Tibial nerve (tissue), 4 donors: ENCODE measurements around the gene RUNX2.
A peak's percentile ranks its signal among the peaks of the same experiment; 100 is the strongest.

Source experiments
- EP300 ChIP-seq, 2 donors: sonication (generic); formaldehyde crosslinking; IDR thresholded peaks; one replicate each; pipeline ENCODE4 v1.6.1; 2017; ENCODE audit warnings: antibody characterized with exemption in 2 of 2, mild to moderate bottlenecking in 1 of 2
- POLR2A ChIP-seq, 2 donors: fragments of 450-650 bp; IDR thresholded peaks; one replicate each; pipeline ENCODE4 v1.6.1; 2017; ENCODE audit warnings: antibody characterized with exemption in 2 of 2, mild to moderate bottlenecking in 2 of 2, moderate library complexity in 2 of 2
- TF ChIP-seq, protein P1 (sequence below), 5 experiments: fragments of 200-600 bp in 3 of 5; fragments of 450-650 bp in 2 of 5; sonication (generic) in 3 of 5; IDR thresholded peaks; one replicate each; pipeline ENCODE4 v1.5.1; 2016 to 2019; ENCODE audit warnings: antibody characterized with exemption in 5 of 5, mild to moderate bottlenecking in 3 of 5, moderate library complexity in 2 of 5

DNA sequence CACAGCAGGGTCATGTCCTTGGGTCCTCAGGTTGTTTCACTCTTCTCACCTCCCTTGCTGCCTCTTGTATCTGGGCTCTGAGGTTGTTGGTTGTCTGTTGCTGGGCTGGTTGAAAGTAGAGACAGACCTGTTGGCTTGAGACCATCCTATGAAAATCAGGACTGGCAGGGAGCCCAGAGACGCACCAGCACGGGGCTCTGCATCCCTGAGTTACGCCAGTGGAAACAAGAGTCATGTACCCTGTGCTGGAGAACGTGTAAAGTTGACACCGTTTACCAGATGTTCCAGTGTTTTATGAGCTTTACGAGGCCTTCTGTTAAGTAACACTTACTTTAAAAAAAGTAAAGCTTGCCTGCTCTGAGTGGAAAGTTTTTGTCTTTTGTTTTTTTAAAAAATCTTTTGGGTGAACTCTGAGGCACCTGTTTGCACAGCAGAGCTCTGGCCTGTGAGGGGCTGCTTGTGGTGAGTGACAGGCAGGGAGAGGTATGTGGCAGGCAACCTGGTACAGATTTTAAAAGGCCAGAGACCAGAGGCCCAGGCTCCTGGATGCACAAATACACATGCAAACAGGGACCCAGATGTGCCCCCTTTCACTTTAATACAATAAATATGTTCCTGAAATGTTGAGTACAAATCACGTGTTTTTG is 309.6 kb downstream of the RUNX2 start:
- TF ChIP-seq, protein P1, sequence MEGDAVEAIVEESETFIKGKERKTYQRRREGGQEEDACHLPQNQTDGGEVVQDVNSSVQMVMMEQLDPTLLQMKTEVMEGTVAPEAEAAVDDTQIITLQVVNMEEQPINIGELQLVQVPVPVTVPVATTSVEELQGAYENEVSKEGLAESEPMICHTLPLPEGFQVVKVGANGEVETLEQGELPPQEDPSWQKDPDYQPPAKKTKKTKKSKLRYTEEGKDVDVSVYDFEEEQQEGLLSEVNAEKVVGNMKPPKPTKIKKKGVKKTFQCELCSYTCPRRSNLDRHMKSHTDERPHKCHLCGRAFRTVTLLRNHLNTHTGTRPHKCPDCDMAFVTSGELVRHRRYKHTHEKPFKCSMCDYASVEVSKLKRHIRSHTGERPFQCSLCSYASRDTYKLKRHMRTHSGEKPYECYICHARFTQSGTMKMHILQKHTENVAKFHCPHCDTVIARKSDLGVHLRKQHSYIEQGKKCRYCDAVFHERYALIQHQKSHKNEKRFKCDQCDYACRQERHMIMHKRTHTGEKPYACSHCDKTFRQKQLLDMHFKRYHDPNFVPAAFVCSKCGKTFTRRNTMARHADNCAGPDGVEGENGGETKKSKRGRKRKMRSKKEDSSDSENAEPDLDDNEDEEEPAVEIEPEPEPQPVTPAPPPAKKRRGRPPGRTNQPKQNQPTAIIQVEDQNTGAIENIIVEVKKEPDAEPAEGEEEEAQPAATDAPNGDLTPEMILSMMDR (IDR thresholded peaks at IDR 0.05) = no peak
- no peak for TF ChIP-seq POLR2A (IDR thresholded peaks at IDR 0.05)
- peak in 1 of 2 donors; percentile 56 for TF ChIP-seq EP300 (IDR thresholded peaks at IDR 0.05)
